Effector memory CD4-positive, alpha-beta T cell (primary cell): ENCODE measurements around the gene UQCRC1.

Experiments
- DNase-seq, 3 donors: peaks; one replicate each; pipeline ENCODE4 v3.0.0-alpha.2; 2020
- H3K27ac ChIP-seq: 2 replicates; pipeline ENCODE4 v1.7.0; 2013; ENCODE audit warnings: mild to moderate bottlenecking, low read length, moderate library complexity; ENCODE audit not compliant: insufficient read depth, poor library complexity, severe bottlenecking
- H3K27me3 ChIP-seq: replicated peaks from 2 replicates; pipeline ENCODE4 v1.7.0; 2013; ENCODE audit warnings: mild to moderate bottlenecking, low read length; ENCODE audit not compliant: insufficient read depth, control insufficient read depth, poor library complexity, severe bottlenecking
- H3K36me3 ChIP-seq: 2 replicates; pipeline ENCODE4 v1.7.0; 2013; ENCODE audit warnings: mild to moderate bottlenecking, low read length, moderate library complexity; ENCODE audit not compliant: control insufficient read depth, insufficient read depth
- H3K4me1 ChIP-seq: 2 replicates; pipeline ENCODE4 v1.7.0; 2013; ENCODE audit warnings: low read length, mild to moderate bottlenecking; ENCODE audit not compliant: control insufficient read depth, insufficient read depth, poor library complexity, severe bottlenecking
- H3K4me3 ChIP-seq: 2 replicates; pipeline ENCODE4 v1.7.0; 2013; ENCODE audit warnings: low read length, low read depth, mild to moderate bottlenecking; ENCODE audit not compliant: insufficient read depth, poor library complexity, severe bottlenecking
- H3K9me3 ChIP-seq: 2 replicates; pipeline ENCODE4 v1.7.0; 2013; ENCODE audit warnings: mild to moderate bottlenecking, low read length, moderate library complexity; ENCODE audit not compliant: control insufficient read depth
- total RNA-seq, 3 donors: gene quantifications; one replicate each; lab custom pipeline; 2026; lab: John Stamatoyannopoulos, UW

Gene UQCRC1
- total RNA-seq, result 39.9 to 60.5 (median 55.8) reads per million in 3 donors

DNA sequence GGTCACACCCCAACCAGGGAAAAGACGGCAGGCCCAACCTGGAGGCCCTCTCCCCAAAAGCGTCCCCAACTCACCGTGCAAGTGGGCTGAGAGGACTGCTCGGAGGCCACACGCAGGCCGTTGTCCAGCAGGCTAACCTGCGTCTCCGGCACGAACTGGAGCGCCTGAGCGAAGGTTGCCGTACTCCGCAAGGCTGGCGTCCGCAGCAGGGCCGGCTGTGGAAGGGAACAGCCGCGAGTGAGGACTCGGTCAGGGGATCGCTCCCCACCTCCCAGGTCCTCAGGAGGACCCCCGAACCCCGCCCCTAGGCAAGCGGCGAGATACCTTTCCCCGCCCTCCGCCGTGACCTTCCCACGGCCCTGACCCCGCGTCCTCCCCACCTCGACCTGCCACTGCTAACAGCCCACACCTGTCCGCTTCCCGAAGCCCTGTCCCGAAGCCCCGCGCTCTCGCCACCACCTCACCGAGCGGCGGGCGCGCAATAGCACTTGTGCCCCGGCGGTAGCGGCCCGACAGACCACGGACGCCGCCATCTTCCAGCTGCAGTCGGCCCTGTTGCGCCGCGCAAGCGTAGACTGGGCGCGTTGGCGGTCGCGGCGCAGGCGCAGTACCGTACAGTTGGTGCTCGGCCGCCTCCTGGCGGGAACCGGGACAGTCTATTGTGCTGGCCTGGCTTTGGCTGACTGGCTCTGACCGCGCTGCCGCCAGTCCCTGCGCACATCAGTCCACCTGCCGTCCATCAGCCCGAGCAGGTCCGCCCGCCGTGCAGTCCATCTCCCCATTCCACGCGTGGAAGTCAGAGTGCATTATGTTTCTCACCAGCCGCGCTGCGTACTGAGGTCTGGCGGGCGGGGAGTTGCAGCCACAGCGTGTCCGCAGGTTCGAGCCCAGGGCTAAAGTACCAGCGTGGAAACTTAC, at the start of gene UQCRC1:
UQCRC1 (minus strand) TSS at position 559 of the 918 bp plus-strand sequence; CDS start at position 533, 26 bp downstream.
- Histone ChIP-seq H3K4me1 (no peaks in the 10 kb centered on the region), H3K27ac (peak within 1 kb of the TSS; percentile 83), H3K4me3 (peak within 1 kb of the TSS; percentile 98), H3K9me3 (no peaks in the 10 kb centered on the region), H3K36me3 (peaks cover 14% of the 10 kb centered on the region), H3K27me3 (no peaks in the 10 kb centered on the region)
- peak; percentile 82 to 89 (median 85) for DNase-seq

DNA sequence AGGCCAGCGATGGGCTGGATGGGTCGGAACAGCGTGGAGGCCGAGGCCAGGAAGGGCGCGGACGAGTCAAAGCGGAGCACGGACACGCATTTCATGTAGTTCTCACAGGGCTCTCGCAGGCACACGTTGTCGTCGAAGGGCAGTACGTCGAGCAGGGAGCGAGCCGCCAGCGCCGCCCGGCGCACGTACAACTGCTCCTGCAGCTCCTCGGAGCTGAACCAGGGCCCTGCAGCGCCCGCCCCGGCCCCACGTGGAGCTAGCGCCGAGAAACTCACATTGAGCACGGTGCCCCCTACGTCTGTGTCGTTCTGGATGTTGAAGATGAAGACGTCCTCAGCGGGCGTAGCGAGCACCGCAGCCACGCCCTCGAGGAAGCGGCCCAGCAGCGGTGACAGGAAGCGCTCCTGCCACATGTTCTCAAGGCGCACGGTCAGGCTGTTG, 47.4 kb upstream of the UQCRC1 start:
- peaks cover under 1% of the 10 kb centered on the region for H3K27me3 ChIP-seq
- peak; percentile 9 to 11 (median 10) for DNase-seq
- peak overlapping the region; percentile 56 for H3K4me3 ChIP-seq
- no peaks in the 10 kb centered on the region for H3K36me3 ChIP-seq
- peaks cover 19% of the 10 kb centered on the region for H3K4me1 ChIP-seq
- no peak overlapping the region for H3K27ac ChIP-seq
- no peaks in the 10 kb centered on the region for H3K9me3 ChIP-seq

DNA sequence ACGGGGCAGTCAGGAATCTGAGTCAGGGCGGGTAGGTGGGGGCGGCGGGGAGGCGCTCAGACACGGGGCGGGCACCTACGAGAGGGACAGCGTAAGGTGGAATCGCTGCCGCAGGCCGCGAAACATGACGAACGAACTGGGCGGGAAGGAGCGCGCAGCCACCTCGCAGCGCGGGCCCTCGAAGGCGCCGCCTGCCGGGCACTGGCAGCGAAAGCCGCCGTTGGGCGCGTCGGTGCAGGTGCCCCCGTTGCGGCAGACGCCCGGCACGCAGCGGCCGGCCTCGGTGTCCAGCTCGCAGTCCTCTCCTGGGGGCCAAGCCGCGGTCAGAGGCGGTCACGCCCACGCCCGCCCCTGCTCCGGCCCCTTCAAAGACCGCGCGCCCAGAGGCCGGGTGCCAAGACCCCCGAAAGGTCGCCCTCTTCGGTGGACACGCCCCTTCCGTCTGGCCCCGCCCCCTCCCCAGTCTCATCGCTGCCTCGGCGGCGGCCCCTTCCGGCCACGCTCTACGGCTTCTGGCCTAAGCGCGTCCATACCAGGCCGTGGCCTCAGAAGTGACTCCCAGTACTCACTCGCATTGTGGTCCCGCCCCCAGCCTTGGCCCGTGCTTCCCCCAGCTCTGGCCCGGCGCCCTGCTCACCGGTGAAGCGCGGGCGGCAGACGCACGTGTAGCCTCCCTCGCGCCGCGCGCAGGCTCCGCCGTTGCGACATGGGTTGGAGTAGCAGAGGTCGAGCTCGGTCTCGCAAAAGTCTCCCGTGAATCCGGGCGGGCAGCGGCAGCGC, 46.8 kb upstream of the UQCRC1 start:
- no peaks in the 10 kb centered on the region for H3K9me3 ChIP-seq
- peak; percentile 73 to 76 (median 74) for DNase-seq
- H3K27ac ChIP-seq, result peak overlapping the region; percentile 58

DNA sequence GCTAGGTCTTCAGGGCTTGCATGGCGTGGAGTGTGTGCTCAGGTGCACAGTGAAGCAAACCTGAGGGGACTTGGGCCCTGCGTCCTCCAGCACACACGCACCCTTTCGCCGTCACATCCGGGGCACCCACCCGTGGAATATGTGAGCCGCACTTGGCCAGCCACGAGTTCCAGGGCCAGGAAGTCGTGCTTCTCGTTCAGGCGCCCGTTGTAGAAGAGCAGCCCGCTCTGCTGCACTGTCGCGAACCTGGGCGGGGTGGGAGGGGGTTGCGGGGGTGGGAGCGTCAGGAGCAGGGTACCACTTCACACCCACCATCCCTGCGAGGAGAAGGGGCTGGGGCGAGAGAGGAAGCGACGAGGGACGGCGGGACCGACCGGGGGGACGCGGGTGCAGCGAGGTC, 46.2 kb upstream of the UQCRC1 start:
- no peaks in the 10 kb centered on the region for H3K9me3 ChIP-seq
- peak overlapping the region; percentile 56 for H3K4me3 ChIP-seq
- H3K27ac ChIP-seq, result peak overlapping the region; percentile 58
- H3K36me3 ChIP-seq, result no peaks in the 10 kb centered on the region
- peaks cover 12% of the 10 kb centered on the region for H3K4me1 ChIP-seq
- DNase-seq, result peak in 2 of 3 donors; percentile 27 to 36
- H3K27me3 ChIP-seq, result no peaks in the 10 kb centered on the region

More for the DNA sequence above, 46.8 kb upstream of the UQCRC1 start:
- Histone ChIP-seq H3K27me3 (no peaks in the 10 kb centered on the region), H3K4me3 (peak overlapping the region; percentile 56), H3K4me1 (peaks cover 13% of the 10 kb centered on the region), H3K36me3 (no peaks in the 10 kb centered on the region)

DNA sequence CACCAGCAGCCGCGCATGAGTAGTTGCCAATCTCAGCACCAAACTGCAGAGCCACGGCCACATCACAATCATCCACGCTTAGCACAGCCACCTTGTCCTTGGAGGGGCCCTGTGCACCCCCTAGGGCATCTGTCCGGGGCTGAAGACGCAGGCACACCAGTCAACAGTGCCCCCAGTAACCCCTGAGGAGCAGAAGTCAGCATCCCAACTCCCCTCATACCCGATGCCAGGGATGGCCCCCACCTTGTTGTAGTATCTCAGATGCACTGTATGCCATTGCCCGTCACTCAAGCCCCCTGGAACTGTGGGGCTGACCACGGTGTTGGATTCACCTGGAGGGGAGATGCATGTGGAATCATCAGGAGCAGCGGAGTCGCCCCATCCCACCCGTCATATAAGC, 45.6 kb upstream of the UQCRC1 start:
- peaks cover 12% of the 10 kb centered on the region for H3K4me1 ChIP-seq
- H3K27me3 ChIP-seq, result no peaks in the 10 kb centered on the region
- H3K4me3 ChIP-seq, result no peak overlapping the region
- H3K9me3 ChIP-seq, result no peaks in the 10 kb centered on the region
- H3K27ac ChIP-seq, result peak overlapping the region; percentile 58
- H3K36me3 ChIP-seq, result no peaks in the 10 kb centered on the region
- no peak for DNase-seq

DNA sequence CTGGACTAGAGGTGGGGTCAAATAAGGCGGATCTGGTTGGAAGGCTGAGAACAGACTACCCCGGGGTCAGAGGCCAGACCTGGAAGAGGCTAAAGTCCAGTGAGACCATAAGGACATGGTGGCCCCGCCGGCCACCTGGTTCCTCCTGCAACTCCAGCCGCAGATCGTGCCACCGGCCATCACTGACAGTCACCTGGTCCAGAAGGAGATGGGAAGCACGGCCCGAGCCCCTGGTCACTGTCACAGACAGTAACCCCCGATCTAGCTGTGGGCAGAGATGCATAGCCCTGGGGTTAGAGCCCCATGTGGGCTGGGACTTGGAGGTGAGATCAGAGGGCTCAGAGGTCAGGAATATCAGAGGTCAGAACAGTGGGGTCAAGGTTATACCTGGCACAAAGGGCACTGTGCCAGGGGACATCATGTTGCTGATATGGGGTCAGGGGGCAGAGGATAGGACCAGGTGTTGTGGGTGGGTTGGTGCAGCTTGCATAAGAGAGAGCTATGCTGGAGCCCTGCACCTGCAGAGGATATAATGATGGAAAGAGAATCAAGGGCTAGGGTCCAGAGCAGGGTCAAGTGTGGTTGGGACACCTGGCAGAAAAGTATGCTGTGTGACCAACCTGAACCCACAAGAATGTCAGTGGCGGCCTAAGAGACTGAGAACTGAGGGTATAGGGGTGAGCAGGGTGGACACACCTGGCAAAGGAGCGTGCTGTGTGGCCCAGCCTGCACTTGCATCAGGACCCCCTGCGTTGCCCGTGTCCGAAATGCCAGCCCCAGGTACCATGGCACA, 43.7 kb upstream of the UQCRC1 start:
- no peak for DNase-seq
- Histone ChIP-seq H3K9me3 (no peaks in the 10 kb centered on the region), H3K4me1 (peaks cover 12% of the 10 kb centered on the region), H3K27me3 (no peaks in the 10 kb centered on the region), H3K36me3 (no peaks in the 10 kb centered on the region), H3K27ac (no peak overlapping the region), H3K4me3 (no peak overlapping the region)

DNA sequence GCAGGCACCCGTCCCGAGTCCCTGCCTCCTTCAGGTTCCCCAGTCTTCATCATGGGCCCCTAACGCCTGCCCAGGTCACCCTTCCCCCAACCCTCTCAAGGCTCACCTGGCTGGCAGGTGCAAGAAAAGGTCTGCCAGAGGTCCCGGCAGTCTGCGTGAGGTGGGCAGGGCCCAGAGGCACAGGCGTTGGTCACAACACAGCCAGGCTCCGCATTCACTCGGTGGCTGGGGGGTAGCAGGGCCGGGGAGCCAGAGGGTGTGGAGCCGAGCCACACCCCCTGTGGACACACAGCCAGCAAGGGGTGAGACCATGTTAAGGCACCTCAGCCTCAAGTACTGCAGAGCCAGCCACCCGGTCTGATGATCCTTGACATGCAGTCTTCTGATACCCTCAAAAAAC, 42.3 kb upstream of the UQCRC1 start:
- no peak for DNase-seq
- Histone ChIP-seq H3K36me3 (no peaks in the 10 kb centered on the region), H3K4me3 (no peak overlapping the region), H3K27me3 (no peaks in the 10 kb centered on the region), H3K27ac (no peak overlapping the region), H3K9me3 (no peaks in the 10 kb centered on the region), H3K4me1 (peaks cover 9% of the 10 kb centered on the region)

DNA sequence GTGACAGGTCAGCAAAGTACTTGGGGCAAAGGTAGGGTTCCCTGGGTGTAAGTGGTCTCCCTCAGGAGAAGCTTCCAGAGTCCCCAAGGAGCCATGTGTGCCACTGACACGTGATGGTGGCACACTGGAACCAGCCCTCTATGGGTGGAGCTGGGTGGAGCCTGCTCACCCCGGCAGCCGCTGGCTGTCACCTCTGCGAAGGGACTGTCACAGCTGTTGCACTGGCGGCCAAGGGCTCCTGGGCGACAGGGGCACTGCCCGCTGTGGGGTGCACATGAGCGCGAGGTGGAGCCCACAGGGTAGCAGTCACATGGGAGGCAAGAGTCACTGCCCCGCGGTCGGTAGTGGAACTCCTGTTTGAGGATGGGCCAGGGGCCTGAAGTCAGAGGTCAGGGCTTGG, 41.3 kb upstream of the UQCRC1 start:
- H3K9me3 ChIP-seq, result no peaks in the 10 kb centered on the region
- H3K4me3 ChIP-seq, result no peak overlapping the region
- no peak for DNase-seq
- H3K4me1 ChIP-seq, result peaks cover 5% of the 10 kb centered on the region
- no peaks in the 10 kb centered on the region for H3K36me3 ChIP-seq
- no peak overlapping the region for H3K27ac ChIP-seq
- no peaks in the 10 kb centered on the region for H3K27me3 ChIP-seq

DNA sequence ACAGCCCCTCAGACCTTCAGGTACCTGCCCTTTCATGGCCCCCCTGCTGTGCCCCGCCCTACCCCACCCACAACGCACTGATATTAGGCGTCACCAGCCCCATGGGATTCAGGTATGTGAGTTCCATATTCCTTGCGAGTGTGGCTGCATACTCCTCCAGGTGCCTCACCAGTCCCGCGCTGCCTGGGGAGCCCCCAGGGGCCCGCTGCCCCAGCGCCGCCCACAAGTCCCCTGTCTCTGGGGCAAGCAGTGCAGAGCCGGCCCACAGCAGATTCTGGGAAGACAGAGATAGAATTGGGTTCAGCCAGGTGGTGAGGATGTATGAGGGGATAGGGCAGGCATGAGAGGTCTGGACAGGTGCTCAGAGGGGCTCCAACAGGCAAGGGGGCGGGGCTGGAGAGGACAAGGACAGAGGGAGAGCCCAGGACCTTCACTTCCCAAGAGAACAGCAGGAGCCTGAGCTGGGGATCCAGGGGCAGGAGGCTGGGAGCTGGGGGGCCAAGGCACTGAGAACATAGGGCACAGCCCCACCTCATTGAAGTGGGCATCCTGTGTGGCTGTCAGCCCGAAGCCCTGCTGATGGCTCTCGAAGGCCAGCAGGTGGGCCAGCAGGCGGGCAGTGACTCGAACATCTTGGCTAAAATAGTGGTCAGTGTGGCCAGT, 38.9 kb upstream of the UQCRC1 start:
- H3K27ac ChIP-seq, result no peak overlapping the region
- no peaks in the 10 kb centered on the region for H3K27me3 ChIP-seq
- no peaks in the 10 kb centered on the region for H3K4me1 ChIP-seq
- no peak overlapping the region for H3K4me3 ChIP-seq
- H3K36me3 ChIP-seq, result no peaks in the 10 kb centered on the region
- no peaks in the 10 kb centered on the region for H3K9me3 ChIP-seq
- DNase-seq, result no peak
